ENCODE measurements around the gene TSEN15. TPM values are rescaled to one million over a fixed set of nuclear protein-coding genes. Genes with fewer than 3 reads are reported as not detected.

TSEN15 gene
- total and polyA plus RNA-seq, 9 of the 15 experiments (the other 6 are each of a cell fraction or from before 2014, with no cell fraction given), result 25.6 to 121 (median 91.3) TPM

GRCh38 chr1:184051485-184052193, at the start of gene TSEN15 (continued):
- TF ChIP-seq CEBPG (CRISPR knock-in tag; IDR thresholded peaks at IDR 0.05) (peak; percentile 99), CEBPG (tag; conservative IDR thresholded peaks at IDR 0.05 in 1 of 2, IDR thresholded peaks at IDR 0.05 in 1 of 2) (peak; percentile 98), RBM17 (IDR thresholded peaks at IDR 0.05; ENCODE audit: borderline replicate concordance, low read depth, low read length) (no peak), MLLT1 (IDR thresholded peaks at IDR 0.05) (peak in 1 of 2 experiments; percentile 13; a peak in 1 of 4 replicates), ZNF134 (CRISPR knock-in tag; conservative IDR thresholded peaks at IDR 0.05) (0 out of 2 replicates have a peak, but pooled peaks have one; percentile 11), KAT2B (IDR thresholded peaks at IDR 0.05; ENCODE audit: low read depth, low read length) (no peak), RNF2 (IDR thresholded peaks at IDR 0.05) (peak; percentile 89), ELK3 (CRISPR knock-in tag; IDR thresholded peaks at IDR 0.05) (0 out of 2 replicates have a peak, but pooled peaks have one; percentile 7), MBD1 (CRISPR knock-in tag; IDR thresholded peaks at IDR 0.05) (no peak), ZFP30 (CRISPR knock-in tag; IDR thresholded peaks at IDR 0.05; ENCODE audit: borderline replicate concordance) (no peak), RBFOX2 (IDR thresholded peaks at IDR 0.05; ENCODE audit: low read depth, low read length) (peak; percentile 99), FOSL1 (tag; conservative IDR thresholded peaks at IDR 0.05) (no peak; the same call in none of the 2 replicates), RBM39 (optimal IDR thresholded peaks at IDR 0.05; ENCODE audit: low read depth, low read length) (no peak), YY1 (IDR thresholded peaks at IDR 0.05; ENCODE audit: borderline replicate concordance in 1 of 3, control insufficient read depth in 1 of 3, extremely low read depth in 1 of 3, insufficient read depth in 3 of 3, insufficient read length in 1 of 3, insufficient replicate concordance in 2 of 3, low read depth in 1 of 3, low read length in 2 of 3) (peak; percentile 30 to 87 (median 86)), CHD4 (IDR thresholded peaks at IDR 0.05; ENCODE audit: insufficient read depth, insufficient replicate concordance, low read depth, low read length, poor library complexity, severe bottlenecking) (no peak)

All from K562 (cell line).